GM18861 (cell line): ENCODE results near the gene FLRT2.

Experiments
- ATAC-seq: cut with Tn5 transposase; IDR thresholded peaks from one replicate; pipeline ENCODE4 v1.9.1; 2021; ENCODE audit not compliant: unreplicated experiment

Gene FLRT2

GRCh38 chr14:85587151-85587711 lies 57.3 kb downstream of the FLRT2 start:
- ATAC-seq = no peak

GRCh38 chr14:85590784-85591183 lies 60.8 kb downstream of the FLRT2 start:
- no peak for ATAC-seq

DNA sequence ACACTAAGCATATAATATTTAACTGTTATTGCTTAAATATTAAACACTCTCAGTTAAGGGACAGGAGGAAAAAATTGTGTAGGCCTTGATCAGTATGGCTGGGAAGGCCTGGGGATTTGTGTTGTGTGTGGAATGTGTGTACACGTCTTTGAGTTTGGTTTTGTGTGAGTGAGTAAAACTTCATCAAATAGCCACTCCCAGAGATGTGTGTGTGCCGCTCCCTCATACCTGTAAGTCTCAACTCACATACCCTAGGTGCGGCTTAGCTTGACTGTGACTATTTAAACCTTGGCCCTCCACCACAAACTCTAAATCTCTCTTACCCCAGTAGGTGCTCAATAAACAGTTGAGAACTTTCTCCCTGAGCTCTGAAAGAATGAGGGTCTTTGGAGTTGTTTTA lies 64.3 kb downstream of the FLRT2 start:
- no peak for ATAC-seq

- ATAC-seq = no peak
Observed at GRCh38 chr14:85595981-85596380, 66.0 kb downstream of the FLRT2 start.

DNA sequence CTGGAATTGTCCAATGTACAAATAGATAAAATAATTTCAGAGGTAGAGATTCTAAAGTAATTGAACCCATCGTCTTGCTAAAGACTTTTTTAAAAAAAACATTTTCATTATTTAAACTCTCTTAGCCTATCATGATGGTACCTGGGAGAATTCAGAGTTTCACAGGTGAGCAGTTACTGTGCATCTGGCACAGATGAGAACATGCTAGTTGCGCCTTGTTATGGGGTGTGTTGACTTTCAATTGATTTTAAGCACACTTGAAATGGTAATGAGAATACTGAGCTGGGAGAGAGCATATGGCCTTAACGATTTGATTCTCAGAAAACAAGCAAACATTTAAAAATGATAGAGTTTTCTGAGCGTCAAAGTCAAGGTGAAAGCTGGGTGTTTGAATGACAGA lies 66.6 kb downstream of the FLRT2 start:
- no peak for ATAC-seq

GRCh38 chr14:85597701-85598100 lies 67.8 kb downstream of the FLRT2 start:
- no peak for ATAC-seq

- no peak for ATAC-seq
Observed at GRCh38 chr14:85599939-85600338, 70.0 kb downstream of the FLRT2 start.

DNA sequence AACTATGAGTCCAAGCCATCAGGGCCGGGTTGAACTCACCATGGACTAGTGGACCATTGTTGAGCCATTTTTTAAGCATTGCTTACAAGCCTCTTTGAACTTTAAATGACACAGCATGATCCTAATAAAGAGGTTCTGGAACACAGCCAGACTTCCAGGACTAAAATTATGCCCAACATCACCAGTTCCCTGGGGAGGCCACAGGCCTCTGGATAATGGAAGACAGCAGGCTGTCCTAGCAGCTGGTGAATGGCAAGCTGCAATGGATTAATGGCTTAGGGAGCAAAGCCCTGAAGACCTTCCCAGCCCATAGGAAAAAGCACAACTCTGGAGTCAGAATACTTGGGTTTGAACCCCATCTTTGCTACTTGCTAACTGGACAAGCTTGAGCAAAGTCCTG lies 71.3 kb downstream of the FLRT2 start:
- ATAC-seq = no peak

- no peak for ATAC-seq
Observed at GRCh38 chr14:85601690-85602089, 71.7 kb downstream of the FLRT2 start.

DNA sequence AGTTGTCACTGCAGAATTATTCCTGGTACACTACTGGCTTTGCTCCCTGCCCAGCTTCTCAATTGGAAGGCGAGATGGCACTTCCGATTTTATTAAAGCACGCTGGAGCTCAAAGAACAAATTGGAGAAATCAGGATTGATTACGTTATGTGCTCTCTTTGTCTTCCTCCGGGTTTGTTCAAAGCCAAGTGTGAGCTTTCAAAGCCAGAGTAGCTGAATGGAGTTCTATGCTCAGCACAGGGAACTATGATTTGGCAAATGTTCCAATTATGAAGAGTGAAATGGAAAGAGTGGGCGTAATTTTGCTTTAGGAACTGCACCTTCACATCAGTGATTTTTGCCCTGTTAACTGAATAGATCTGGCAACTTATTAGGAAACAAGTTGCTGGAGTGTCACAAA lies 72.4 kb downstream of the FLRT2 start:
- no peak for ATAC-seq

DNA sequence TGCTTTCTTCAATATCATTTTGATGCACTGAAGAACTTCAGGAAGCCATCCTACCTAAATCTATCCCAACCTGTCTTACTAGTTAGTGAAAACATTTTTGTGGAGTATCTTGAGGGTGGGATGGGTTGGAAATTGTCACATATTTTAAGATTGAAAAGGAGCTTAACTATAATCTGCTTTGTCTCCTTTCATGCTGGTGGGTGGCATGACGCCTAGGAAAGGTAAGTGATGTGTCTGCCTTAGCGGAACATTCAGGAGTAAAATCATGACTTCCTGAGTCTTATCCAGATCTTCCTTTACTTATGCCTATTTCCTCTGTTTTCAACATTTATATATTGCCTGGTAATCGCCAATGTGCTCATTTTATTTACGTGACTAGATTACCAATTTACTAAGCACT lies 74.1 kb downstream of the FLRT2 start:
- ATAC-seq = no peak

DNA sequence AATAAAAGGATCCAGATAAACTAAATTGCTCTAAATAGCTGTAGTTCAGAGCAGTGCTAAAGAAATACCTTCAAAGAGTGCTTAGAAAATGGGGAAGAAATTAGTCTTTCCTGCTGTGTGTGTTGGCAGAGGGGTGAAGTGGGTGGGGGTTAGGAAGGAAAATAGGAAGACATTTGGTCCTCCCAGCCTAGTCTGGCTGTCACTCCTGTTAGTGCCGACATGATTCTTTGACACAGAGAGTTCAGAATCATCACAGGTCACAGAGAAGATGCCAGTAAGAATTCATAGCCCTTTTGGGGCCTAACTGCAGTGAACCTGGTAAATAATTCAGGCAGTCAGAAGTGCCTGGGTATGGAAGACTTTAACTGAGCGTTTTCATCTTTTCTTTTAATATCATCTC lies 74.8 kb downstream of the FLRT2 start:
- no peak for ATAC-seq

- ATAC-seq = no peak
Observed at GRCh38 chr14:85607651-85608081, 77.7 kb downstream of the FLRT2 start.

- ATAC-seq = no peak
Observed at GRCh38 chr14:85613496-85613895, 83.6 kb downstream of the FLRT2 start.

GRCh38 chr14:85616386-85616885 lies 86.5 kb downstream of the FLRT2 start:
- ATAC-seq = no peak

DNA sequence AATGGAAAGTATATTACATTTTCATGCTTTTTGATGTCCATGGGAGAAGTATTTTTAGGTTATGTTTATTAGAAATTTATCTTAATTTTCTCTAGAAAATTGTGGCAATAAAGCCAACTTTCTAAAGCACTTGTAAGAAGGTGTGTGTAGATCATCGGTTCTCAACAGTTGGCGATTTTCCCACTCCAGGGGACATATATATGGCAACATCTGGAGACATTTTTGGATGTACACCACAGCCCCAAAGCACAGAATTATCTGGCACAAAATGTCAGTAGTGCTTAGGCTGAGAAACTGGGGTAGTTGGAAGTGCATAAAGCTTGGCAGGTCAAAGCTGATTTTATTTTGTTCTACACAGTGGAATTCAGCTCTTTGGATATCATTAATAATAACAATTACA lies 86.9 kb downstream of the FLRT2 start:
- no peak for ATAC-seq

GRCh38 chr14:85617791-85618190 lies 87.8 kb downstream of the FLRT2 start:
- ATAC-seq = no peak

- ATAC-seq = no peak
Observed at GRCh38 chr14:85618390-85618789, 88.4 kb downstream of the FLRT2 start.

- no peak for ATAC-seq
Observed at GRCh38 chr14:85618978-85619377, 89.0 kb downstream of the FLRT2 start.

GRCh38 chr14:85619851-85620250 lies 89.9 kb downstream of the FLRT2 start:
- ATAC-seq = no peak

DNA sequence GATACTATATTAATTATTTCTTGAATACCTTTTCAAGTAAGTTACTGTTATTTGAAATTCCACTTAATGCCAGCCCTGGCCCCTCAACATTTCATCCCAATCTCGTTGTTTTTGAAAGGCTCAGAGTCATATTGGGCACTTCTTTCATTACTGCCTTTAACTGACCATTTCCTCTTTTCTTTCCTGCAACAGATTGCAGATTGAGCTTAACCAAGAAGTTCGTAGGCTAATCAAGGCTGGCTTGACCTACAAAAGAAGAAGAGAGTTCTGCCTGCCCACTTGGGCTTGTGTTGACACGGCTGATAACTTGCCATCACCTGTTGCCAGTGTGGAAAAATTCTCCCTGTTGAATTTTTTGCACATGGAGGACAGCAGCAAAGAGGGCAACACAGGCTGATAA lies 91.0 kb downstream of the FLRT2 start:
- no peak for ATAC-seq

DNA sequence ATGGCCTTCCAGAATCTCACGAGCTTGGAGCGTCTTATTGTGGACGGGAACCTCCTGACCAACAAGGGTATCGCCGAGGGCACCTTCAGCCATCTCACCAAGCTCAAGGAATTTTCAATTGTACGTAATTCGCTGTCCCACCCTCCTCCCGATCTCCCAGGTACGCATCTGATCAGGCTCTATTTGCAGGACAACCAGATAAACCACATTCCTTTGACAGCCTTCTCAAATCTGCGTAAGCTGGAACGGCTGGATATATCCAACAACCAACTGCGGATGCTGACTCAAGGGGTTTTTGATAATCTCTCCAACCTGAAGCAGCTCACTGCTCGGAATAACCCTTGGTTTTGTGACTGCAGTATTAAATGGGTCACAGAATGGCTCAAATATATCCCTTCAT lies 92.2 kb downstream of the FLRT2 start:
- no peak for ATAC-seq

- no peak for ATAC-seq
Observed at GRCh38 chr14:85622986-85623685, 93.2 kb downstream of the FLRT2 start.
